GM12891 (cell line): ENCODE measurements around the gene ZBTB39.

Experiments used
- DNase-seq: peaks from one replicate; pipeline ENCODE4 v3.0.0; 2011; ENCODE audit warnings: low spot score; ENCODE audit not compliant: insufficient read length
- FAIRE-seq: peaks from 2 replicates; lab custom pipeline; 2011; peaks lifted over from hg19 to GRCh38; lab: Jason Lieb, UNC
- PAX5 ChIP-seq: IDR thresholded peaks from 2 replicates; pipeline ENCODE4 v1.6.1; 2011; ENCODE audit warnings: low read length, moderate library complexity, mild to moderate bottlenecking; ENCODE audit not compliant: insufficient read depth, severe bottlenecking
- POLR2A ChIP-seq: IDR thresholded peaks from 2 replicates; pipeline ENCODE4 v1.6.1; 2011; ENCODE audit warnings: low read depth, low read length, control low read depth
- POLR2AphosphoS5 ChIP-seq: IDR thresholded peaks from 2 replicates; pipeline ENCODE4 v1.6.1; 2011; ENCODE audit warnings: low read depth, low read length, control low read depth
- POU2F2 ChIP-seq: IDR thresholded peaks from 2 replicates; pipeline ENCODE4 v1.6.1; 2011; ENCODE audit warnings: low read depth, mild to moderate bottlenecking, control low read depth, low read length, moderate library complexity
- SPI1 ChIP-seq: IDR thresholded peaks from 2 replicates; pipeline ENCODE4 v1.6.1; 2011; ENCODE audit warnings: low read depth, low read length, control low read depth
- TAF1 ChIP-seq: IDR thresholded peaks from 2 replicates; pipeline ENCODE4 v1.6.1; 2011; ENCODE audit warnings: low read depth, low read length, control low read depth

ZBTB39 gene

GRCh38 chr12:57001448-57001906 lies 4.9 kb downstream of the ZBTB39 start:
- peak; percentile 84 for FAIRE-seq
- TF ChIP-seq PAX5, result no peak
- no peak for TF ChIP-seq POU2F2
- TF ChIP-seq TAF1, result no peak
- TF ChIP-seq SPI1, result no peak
- TF ChIP-seq POLR2A, result no peak
- no peak for TF ChIP-seq POLR2AphosphoS5

DNA sequence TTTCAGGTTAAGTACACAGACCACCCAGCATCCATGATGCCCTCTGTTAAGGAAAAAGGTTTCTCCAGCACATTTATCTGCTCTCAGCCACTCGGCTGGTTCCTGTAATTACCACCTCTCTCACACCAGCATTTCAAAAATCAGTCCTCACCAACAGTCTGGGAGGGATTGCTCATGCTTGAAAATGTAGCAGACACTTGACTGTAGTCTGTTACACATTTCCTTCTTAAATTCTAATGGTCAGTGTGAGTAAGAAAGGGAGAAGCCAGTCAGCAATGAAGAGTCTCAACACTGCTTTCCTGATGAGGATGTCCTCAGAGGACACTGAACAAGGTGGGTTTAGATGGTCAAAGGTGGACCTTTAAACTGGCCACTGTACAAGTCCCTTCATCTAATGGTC lies 6.0 kb downstream of the ZBTB39 start:
- TF ChIP-seq SPI1, result no peak
- TF ChIP-seq PAX5, result no peak
- TF ChIP-seq POU2F2, result no peak
- no peak for TF ChIP-seq POLR2A
- no peak for TF ChIP-seq TAF1
- TF ChIP-seq POLR2AphosphoS5, result no peak
- FAIRE-seq, result no peak
- no peak for DNase-seq

More at GRCh38 chr12:57001448-57001906, 4.9 kb downstream of the ZBTB39 start:
- DNase-seq, result peak; percentile 56

DNA sequence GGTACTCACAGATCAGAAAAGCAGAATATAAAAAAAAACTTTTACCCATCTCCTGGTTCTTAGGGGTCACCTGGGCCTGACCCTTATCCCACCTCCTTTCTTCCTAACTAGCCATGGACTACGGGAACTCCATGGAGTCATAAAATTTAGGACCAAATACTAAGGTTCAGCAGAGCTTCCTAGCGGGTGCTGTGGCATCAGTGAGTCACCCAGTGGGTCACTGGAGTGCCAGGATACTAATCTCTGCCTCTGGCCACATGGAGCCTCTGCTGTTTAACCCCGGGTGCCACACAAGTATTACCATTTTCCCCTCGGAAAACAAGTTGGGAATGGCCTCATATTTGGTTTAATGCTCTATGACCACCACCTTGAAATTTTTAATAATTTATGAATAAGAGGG lies 6.9 kb downstream of the ZBTB39 start:
- DNase-seq, result no peak
- FAIRE-seq, result no peak
- TF ChIP-seq SPI1, result no peak
- TF ChIP-seq TAF1, result no peak
- no peak for TF ChIP-seq PAX5
- no peak for TF ChIP-seq POU2F2
- no peak for TF ChIP-seq POLR2AphosphoS5
- no peak for TF ChIP-seq POLR2A

DNA sequence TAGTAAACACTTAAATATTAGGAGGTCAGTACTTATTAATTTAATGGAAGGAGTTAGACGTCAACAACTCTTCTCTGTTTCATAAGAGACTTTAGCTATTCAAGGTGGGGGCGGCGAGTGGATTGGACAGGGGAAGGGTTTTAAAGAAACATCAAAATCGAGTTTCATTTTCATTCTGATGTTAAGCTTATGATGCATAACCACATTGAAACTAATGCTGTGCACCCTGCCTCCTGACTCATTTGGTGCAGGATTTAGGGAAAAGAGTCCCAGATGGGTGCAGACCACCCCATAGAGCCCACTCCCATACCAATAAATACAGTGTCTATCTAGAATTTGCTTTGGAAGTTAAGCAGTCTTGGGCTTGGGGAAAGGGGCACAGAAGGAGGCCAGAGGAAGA lies 7.4 kb downstream of the ZBTB39 start:
- TF ChIP-seq POU2F2 (no peak), SPI1 (no peak), PAX5 (no peak), POLR2A (no peak), TAF1 (no peak), POLR2AphosphoS5 (no peak)
- DNase-seq, result peak; percentile 62
- peak; percentile 94 for FAIRE-seq

DNA sequence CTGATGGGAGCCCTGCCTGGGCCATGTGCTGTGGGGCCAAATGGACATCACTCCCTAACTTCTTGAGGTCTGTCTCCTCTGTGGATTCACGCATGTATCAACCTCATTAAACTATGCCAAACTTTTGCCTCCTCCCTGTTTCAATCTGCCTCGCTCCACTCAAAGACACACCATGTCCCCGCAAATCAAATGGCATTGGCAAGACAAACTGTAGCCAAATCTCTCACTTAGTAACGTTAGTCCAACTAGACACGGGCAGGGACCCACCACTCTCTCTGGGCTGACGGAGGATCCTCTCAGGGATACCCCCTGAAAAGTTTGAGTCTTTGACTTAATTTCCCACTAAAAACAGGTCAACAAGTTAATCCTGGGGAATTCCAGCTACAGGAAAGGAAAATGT lies 8.0 kb downstream of the ZBTB39 start:
- FAIRE-seq, result peak; percentile 47
- no peak for DNase-seq
- TF ChIP-seq SPI1, result no peak
- no peak for TF ChIP-seq POLR2AphosphoS5
- TF ChIP-seq POLR2A, result no peak

DNA sequence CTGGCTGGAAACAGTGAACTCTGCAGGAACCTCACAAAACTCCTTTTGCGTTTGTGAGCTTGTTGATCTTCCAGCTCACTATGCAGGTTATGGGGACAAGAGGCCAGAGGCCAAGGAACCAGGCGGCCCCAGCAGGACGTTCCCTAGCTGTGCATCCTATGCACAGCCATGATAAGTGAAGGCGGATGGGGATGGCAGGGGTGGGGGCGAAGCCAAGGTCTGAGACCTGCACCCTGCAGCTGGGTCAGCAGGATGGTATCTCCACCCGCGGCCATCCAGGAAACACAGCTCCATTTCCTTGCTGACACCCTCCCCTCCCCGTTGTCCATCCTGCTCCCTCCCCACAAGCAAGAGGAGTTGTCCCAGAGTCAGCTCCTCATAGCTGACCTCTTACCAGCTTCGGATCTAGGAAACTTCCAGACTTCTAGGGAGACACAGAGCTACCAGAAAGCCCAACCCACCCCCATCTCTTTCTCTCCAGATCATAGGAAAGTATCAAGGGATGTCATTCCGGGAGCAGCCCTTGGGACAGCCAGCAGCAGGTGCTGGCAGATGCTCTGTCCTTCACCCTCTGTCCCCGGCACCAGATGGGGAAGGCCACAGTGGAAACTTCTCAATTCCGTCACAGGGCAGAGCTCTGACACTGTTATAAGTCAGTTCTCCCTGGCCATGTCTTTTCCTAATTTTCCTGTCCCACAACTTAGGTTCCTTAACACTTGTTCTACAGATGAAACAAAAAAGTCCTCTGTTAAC lies 9.4 kb downstream of the ZBTB39 start:
- DNase-seq (no peak), FAIRE-seq (no peak)
- no peak for TF ChIP-seq SPI1
- no peak for TF ChIP-seq TAF1
- no peak for TF ChIP-seq POLR2AphosphoS5
- no peak for TF ChIP-seq POU2F2
- no peak for TF ChIP-seq PAX5
- no peak for TF ChIP-seq POLR2A

GRCh38 chr12:56995930-56996496 lies 10.3 kb downstream of the ZBTB39 start:
- FAIRE-seq (no peak), DNase-seq (no peak)
- TF ChIP-seq SPI1, result no peak
- TF ChIP-seq POU2F2, result no peak
- no peak for TF ChIP-seq PAX5
- TF ChIP-seq POLR2A, result no peak
- no peak for TF ChIP-seq TAF1
- TF ChIP-seq POLR2AphosphoS5, result no peak

- DNase-seq (no peak), FAIRE-seq (no peak)
- TF ChIP-seq PAX5 (no peak), POLR2A (no peak), SPI1 (no peak), TAF1 (no peak)
These were observed 11.0 kb downstream of the ZBTB39 start for GRCh38 chr12:56995201-56995929.

DNA sequence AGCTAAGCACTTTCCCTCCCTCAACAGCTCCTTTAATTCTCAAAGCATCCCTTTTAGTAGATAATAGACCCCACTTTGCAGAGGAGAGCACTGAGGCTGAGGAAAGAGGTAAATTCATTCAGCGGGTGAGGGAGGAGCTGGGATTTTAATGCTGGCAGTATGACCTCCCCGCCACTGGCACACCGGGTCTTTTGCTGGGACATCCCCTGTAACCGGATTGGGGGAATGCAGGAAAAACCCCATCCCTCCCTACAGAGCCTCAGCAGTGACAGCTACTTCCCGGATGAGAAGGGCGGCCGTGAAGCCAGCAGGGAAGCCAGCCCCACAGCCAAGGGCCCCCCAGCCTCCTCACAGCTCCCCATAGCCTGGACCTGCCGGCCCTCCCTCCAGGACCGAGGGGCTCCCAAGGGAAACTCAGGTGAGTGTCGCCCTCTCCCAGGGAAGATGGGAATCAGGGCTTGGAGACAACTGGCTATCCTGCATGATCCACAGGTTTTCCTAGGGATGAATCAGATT lies 12.1 kb downstream of the ZBTB39 start:
- TF ChIP-seq PAX5 (no peak), POLR2AphosphoS5 (no peak), POLR2A (no peak), POU2F2 (no peak), TAF1 (no peak), SPI1 (no peak)
- DNase-seq (no peak), FAIRE-seq (no peak)
